ENCODE results near the gene CFP. TPM values are rescaled to one million over a fixed set of nuclear protein-coding genes. Genes with fewer than 3 reads are reported as not detected.

The CFP gene
- total RNA-seq, 4 donors from 2014 or later, result 0.83 to 3.8 (median 1.9) TPM

DNA sequence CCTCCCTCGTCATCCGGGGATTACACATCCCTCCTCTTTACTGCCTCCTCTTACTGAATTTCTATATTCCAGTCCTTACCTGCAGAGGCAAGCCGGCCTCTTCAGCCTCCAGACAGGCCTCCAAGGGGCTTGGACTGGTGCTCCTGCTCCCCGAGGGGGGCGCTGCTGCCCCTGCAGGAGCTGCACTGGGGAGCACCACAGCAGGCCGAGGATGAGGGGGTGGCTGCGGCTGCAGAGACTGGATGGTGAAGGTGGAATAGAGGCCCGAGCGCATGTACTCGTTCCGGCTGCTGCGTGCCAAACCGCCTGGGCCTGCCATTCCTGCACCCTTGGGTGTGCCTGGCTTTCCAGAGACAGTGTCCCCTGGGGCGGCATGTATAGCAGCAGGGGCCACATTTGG, 9.1 kb upstream of the CFP start:
- intact Hi-C loops (cut with DNase I), result no loop called here
- TF ChIP-seq, protein P1, sequence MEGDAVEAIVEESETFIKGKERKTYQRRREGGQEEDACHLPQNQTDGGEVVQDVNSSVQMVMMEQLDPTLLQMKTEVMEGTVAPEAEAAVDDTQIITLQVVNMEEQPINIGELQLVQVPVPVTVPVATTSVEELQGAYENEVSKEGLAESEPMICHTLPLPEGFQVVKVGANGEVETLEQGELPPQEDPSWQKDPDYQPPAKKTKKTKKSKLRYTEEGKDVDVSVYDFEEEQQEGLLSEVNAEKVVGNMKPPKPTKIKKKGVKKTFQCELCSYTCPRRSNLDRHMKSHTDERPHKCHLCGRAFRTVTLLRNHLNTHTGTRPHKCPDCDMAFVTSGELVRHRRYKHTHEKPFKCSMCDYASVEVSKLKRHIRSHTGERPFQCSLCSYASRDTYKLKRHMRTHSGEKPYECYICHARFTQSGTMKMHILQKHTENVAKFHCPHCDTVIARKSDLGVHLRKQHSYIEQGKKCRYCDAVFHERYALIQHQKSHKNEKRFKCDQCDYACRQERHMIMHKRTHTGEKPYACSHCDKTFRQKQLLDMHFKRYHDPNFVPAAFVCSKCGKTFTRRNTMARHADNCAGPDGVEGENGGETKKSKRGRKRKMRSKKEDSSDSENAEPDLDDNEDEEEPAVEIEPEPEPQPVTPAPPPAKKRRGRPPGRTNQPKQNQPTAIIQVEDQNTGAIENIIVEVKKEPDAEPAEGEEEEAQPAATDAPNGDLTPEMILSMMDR (IDR thresholded peaks at IDR 0.05), result no peak
- TF ChIP-seq POLR2A (IDR thresholded peaks at IDR 0.05), result no peak
- Histone ChIP-seq H3K27me3 (no peaks in the 10 kb centered on the region), H3K9me3 (peaks cover 0 to 6% (median 0%) of the 10 kb centered on the region in 3 donors), H3K4me3 (no peak overlapping the region), H3K4me1 (peaks cover 0 to 4% (median 0%) of the 10 kb centered on the region in 3 donors), H3K27ac (no peak overlapping the region), H3K36me3 (peaks cover 3 to 73% (median 13%) of the 10 kb centered on the region in 3 donors)
- no peak for DNase-seq
- WGBS, 2 donors, result 90 to 100% methylated on average over 2 of the region's 14 CpGs

DNA sequence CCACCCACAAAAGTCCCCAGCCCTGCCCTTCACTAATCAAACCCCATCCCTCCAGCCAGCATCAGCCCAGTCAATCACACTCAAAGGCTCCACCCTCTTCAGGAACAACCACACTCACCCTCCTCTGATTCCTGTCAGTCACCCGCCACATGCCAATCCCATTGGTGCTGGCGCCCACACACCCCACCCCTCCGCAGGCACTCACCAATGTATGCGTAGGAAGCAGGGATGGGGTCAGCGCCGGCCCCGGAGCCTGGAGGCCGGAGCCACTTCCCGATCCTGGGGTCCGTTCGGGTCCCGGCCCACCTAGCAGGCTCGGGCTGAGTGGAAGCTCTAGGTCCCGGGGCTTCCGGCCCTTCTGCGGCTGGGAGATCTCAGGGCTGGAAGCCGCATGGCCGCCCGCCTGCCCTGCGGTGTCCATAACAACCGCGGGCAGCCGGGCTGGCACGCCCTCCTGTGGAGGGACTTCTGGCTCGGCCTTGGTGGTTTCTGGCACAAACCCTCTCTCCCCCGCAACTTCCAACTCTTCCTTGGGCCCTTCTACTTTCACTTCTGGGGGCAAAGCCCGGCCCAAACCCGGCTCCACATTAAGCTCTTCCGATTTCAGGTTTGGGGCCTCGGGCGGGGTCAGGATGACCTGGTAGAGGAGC, 7.9 kb upstream of the CFP start:
- Histone ChIP-seq H3K9me3 (peaks cover 0 to 6% (median 0%) of the 10 kb centered on the region in 3 donors), H3K36me3 (peaks cover 3 to 73% (median 13%) of the 10 kb centered on the region in 3 donors), H3K4me1 (no peaks in the 10 kb centered on the region), H3K4me3 (peak overlapping the region in 1 of 4 donors; percentile 18), H3K27ac (no peak overlapping the region), H3K27me3 (no peaks in the 10 kb centered on the region)
- intact Hi-C loops (cut with DNase I), result no loop called here
- TF ChIP-seq POLR2A (IDR thresholded peaks at IDR 0.05), result no peak
- TF ChIP-seq, protein P1 (IDR thresholded peaks at IDR 0.05), result no peak
- DNase-seq, result no peak
- WGBS, 2 donors, result 57% methylated on average over 16 of the region's 31 CpGs; no CpG with 5 or more reads in 1 of the 2 donors

DNA sequence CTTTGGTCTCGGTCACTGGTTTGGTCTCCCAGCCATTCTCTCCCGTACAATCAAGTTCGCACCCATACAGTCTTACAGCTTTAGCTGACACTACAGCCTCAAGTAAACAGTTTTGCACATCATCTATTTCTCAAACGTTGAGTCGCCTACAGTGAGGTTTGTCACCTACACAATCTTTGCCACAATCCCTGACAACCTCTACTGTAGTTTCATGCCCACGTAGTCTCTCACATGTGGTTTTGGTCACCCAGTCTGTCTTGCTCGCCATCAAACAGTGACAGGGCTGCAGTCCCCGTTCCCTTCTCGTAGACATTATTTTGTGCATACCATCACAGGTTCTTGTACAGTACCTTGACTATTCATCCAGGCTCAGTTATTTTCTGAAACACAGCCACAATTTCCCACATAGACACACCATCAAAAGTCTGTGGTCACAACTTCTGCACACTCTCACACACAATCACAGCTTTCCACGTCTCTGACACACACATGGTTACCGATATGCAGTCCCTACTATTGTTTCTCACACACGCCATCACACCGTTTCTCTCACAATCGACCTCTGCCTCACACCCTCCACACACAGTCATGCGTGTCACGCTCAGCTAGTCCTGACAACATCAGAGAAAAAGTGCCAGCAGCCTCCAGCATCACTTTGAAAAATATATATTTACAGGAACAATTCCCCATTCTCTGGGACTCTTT, 5.3 kb upstream of the CFP start:
- Histone ChIP-seq H3K4me1 (no peaks in the 10 kb centered on the region), H3K4me3 (no peak overlapping the region), H3K36me3 (peaks cover 3 to 57% (median 13%) of the 10 kb centered on the region in 3 donors), H3K27ac (no peak overlapping the region), H3K9me3 (peaks cover 0 to 6% (median 0%) of the 10 kb centered on the region in 3 donors), H3K27me3 (no peaks in the 10 kb centered on the region)
- intact Hi-C loops (cut with DNase I), result no loop called here
- DNase-seq, result no peak
- TF ChIP-seq, protein P1 (IDR thresholded peaks at IDR 0.05), result no peak
- TF ChIP-seq POLR2A (IDR thresholded peaks at IDR 0.05), result no peak
- WGBS, 2 donors, result 78 to 89% methylated on average over 15 to 16 of the region's 16 CpGs

DNA sequence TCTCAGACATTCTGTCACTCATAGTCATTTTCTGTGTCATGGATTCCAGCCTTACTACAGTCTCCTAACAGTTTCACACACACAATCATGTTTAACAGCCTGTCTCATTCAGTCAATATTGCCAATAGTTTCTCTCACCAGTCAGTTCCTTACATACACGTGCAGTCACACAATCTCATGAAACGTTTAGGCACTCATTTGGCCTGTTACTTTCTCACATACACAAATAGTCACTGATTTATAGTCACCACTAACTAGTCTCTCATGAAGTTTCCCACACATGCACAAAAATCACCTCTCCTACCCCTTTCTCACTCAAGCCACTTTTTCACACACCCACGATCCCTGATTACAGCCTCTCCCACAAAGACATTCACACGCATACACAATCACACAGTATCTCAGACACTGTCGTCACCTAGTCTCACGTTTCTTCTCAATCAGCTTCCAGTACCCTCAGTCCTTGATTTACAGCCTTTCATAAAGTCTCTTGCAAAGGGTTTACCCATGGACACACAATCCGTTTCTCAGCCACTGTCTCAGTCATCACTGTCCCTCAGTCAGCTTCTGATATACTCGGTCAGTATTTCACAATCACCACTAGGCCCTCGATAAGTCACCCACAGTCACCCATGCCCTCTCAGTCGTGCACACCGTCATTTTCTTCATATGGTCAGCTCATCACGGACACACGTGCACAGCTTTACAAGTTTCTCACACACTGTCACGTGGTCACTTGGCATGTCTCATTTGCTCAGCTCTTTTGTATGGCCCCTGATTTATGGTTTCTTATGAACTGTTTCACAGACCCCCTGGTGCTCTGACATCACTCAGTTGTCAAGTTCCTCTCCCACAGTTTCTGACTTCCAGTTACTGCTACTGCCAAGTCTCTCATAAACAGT, 4.2 kb upstream of the CFP start:
- Histone ChIP-seq H3K27ac (no peak overlapping the region), H3K36me3 (peaks cover 3 to 47% (median 13%) of the 10 kb centered on the region in 3 donors), H3K27me3 (no peaks in the 10 kb centered on the region), H3K9me3 (no peaks in the 10 kb centered on the region), H3K4me3 (no peak overlapping the region), H3K4me1 (no peaks in the 10 kb centered on the region)
- intact Hi-C loops (cut with DNase I), result no loop called here
- no peak for DNase-seq
- TF ChIP-seq POLR2A (IDR thresholded peaks at IDR 0.05), result no peak
- TF ChIP-seq, protein P1 (IDR thresholded peaks at IDR 0.05), result no peak
- 68 to 83% methylated on average over 14 of the region's 14 CpGs for WGBS, 2 donors

Measured in esophagus squamous epithelium (tissue), 5 donors.